PC-9 (cell line): ENCODE results near the gene STRA6. TPM values are rescaled to one million over a fixed set of nuclear protein-coding genes. Genes with fewer than 3 reads are reported as not detected.

Experiments
- BruUV-seq: library from RNA; stranded (reverse); fragments of 400-500 nt; replicated peaks from 2 replicates; lab custom pipeline; 2021; lab: Mats Ljungman, UMichigan
- CTCF ChIA-PET: fragments of 300-600 bp; sonication (Branson Sonifier 250); formaldehyde crosslinking; loops from one replicate; lab custom pipeline; 2022; ENCODE audit warnings: antibody characterized with exemption; lab: Charles Lee
- POLR2A ChIA-PET: fragments of 300-600 bp; sonication (Branson Sonifier 250); formaldehyde crosslinking; loops from one replicate; lab custom pipeline; 2022; ENCODE audit warnings: antibody characterized with exemption; ENCODE audit not compliant: unreplicated experiment; lab: Charles Lee
- DNase-seq, 2 experiments: peaks; one replicate each; pipeline versions ENCODE4 v3.0.0 to v3.0.0-alpha.2; 2015 to 2022; ENCODE audit warnings: mixed read lengths in 1 of 2
- H2AFZ ChIP-seq: fragments of 200-600 bp; sonication (generic); 2 replicates; pipeline ENCODE4 v1.8.1; 2017; ENCODE audit warnings: antibody characterized with exemption
- H3F3A ChIP-seq: fragments of 200-600 bp; sonication (generic); 2 replicates; pipeline ENCODE4 v1.8.1; 2017; ENCODE audit warnings: antibody characterized with exemption, mild to moderate bottlenecking, low read depth; ENCODE audit not compliant: insufficient read depth
- H3K27ac ChIP-seq: fragments of 200-600 bp; sonication (generic); 2 replicates; pipeline ENCODE4 v1.6.1; 2016; ENCODE audit warnings: mixed run types
- H3K27me3 ChIP-seq: fragments of 200-600 bp; sonication (generic); 2 replicates; pipeline ENCODE4 v1.6.1; 2016; ENCODE audit warnings: low read depth, mixed run types; ENCODE audit not compliant: insufficient read depth
- H3K36me3 ChIP-seq: fragments of 200-600 bp; sonication (generic); 2 replicates; pipeline ENCODE4 v1.6.1; 2016; ENCODE audit warnings: low read depth, mixed run types
- H3K4me1 ChIP-seq: fragments of 200-600 bp; sonication (generic); replicated peaks from 2 replicates; pipeline ENCODE4 v1.6.1; 2016; ENCODE audit warnings: mixed run types; ENCODE audit not compliant: insufficient read depth
- H3K4me2 ChIP-seq: fragments of 200-600 bp; sonication (generic); 2 replicates; pipeline ENCODE4 v1.6.1; 2017; ENCODE audit warnings: mixed run types
- H3K4me3 ChIP-seq: fragments of 200-600 bp; sonication (generic); 2 replicates; pipeline ENCODE4 v1.6.1; 2016; ENCODE audit warnings: mixed run types
- H3K79me2 ChIP-seq: fragments of 200-600 bp; sonication (generic); 2 replicates; pipeline ENCODE4 v1.6.1; 2017; ENCODE audit warnings: low read depth, mixed run types
- H3K9me2 ChIP-seq: fragments of 200-600 bp; sonication (generic); 2 replicates; pipeline ENCODE4 v1.8.1; 2017; ENCODE audit warnings: mild to moderate bottlenecking; ENCODE audit not compliant: insufficient read depth
- H3K9me3 ChIP-seq: fragments of 200-600 bp; sonication (generic); 2 replicates; pipeline ENCODE4 v1.8.1; 2016; ENCODE audit warnings: low read depth; ENCODE audit not compliant: insufficient read depth
- H4K20me1 ChIP-seq: fragments of 200-600 bp; sonication (generic); 2 replicates; pipeline ENCODE4 v1.8.1; 2017; ENCODE audit not compliant: insufficient read depth
- CTCF ChIP-seq: fragments of 200-600 bp; sonication (generic); conservative IDR thresholded peaks from 2 replicates; pipeline ENCODE4 v1.6.1; 2017; ENCODE audit warnings: mixed run types, antibody characterized with exemption, mild to moderate bottlenecking, moderate library complexity
- EZH2 ChIP-seq: fragments of 200-600 bp; sonication (generic); IDR thresholded peaks from 2 replicates; pipeline ENCODE4 v1.8.0; 2017; ENCODE audit warnings: antibody characterized with exemption, low read depth
- intact Hi-C: fragments of 100-400 bp; cut with micrococcal nuclease; formaldehyde crosslinking; loops from one replicate; pipeline ENCODE4 v1.10.0; 2022; ENCODE audit not compliant: unreplicated experiment
- total RNA-seq: library from RNA; stranded (reverse); gene quantifications from 2 replicates; pipeline ENCODE4 v1.2.3, GENCODE V29; 2021

Gene STRA6
- total RNA-seq, 1 experiment from 2014 or later: 64.9 TPM

DNA sequence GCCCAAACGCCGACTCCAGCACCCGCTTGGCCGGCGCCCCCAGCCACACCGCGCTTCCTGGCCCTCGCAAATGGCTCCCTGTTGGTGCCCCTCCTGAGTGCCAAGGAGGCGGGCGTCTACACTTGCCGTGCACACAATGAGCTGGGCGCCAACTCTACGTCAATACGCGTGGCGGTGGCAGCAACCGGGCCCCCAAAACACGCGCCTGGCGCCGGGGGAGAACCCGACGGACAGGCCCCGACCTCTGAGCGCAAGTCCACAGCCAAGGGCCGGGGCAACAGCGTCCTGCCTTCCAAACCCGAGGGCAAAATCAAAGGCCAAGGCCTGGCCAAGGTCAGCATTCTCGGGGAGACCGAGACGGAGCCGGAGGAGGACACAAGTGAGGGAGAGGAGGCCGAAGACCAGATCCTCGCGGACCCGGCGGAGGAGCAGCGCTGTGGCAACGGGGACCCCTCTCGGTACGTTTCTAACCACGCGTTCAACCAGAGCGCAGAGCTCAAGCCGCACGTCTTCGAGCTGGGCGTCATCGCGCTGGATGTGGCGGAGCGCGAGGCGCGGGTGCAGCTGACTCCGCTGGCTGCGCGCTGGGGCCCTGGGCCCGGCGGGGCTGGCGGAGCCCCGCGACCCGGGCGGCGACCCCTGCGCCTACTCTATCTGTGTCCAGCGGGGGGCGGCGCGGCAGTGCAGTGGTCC is 68.7 kb downstream of the STRA6 start:
- Histone ChIP-seq H3K27me3 (peaks cover 7% of the 10 kb centered on the region), H3K79me2 (no peaks in the 10 kb centered on the region), H3K4me2 (no peak overlapping the region), H3K27ac (no peak overlapping the region), H2AFZ (no peak overlapping the region), H3K4me1 (peaks cover 12% of the 10 kb centered on the region), H3K36me3 (no peaks in the 10 kb centered on the region), H3K9me3 (no peaks in the 10 kb centered on the region), H3K9me2 (no peaks in the 10 kb centered on the region), H4K20me1 (no peaks in the 10 kb centered on the region), H3F3A (peaks cover 7% of the 10 kb centered on the region; the same call in 1 of the 2 replicates), H3K4me3 (no peak overlapping the region)
- no peak for DNase-seq
- TF ChIP-seq CTCF (no peak), EZH2 (no peak)
- POLR2A ChIA-PET: no interaction called here
- BruUV-seq: no TSS peak
- intact Hi-C loops: no loop called here
- CTCF ChIA-PET: interaction anchor here (0.6 kb wide), 1 partner anchor 82 kb away, joined by 6 read pairs; no protein-coding TSS in a partner anchor

DNA sequence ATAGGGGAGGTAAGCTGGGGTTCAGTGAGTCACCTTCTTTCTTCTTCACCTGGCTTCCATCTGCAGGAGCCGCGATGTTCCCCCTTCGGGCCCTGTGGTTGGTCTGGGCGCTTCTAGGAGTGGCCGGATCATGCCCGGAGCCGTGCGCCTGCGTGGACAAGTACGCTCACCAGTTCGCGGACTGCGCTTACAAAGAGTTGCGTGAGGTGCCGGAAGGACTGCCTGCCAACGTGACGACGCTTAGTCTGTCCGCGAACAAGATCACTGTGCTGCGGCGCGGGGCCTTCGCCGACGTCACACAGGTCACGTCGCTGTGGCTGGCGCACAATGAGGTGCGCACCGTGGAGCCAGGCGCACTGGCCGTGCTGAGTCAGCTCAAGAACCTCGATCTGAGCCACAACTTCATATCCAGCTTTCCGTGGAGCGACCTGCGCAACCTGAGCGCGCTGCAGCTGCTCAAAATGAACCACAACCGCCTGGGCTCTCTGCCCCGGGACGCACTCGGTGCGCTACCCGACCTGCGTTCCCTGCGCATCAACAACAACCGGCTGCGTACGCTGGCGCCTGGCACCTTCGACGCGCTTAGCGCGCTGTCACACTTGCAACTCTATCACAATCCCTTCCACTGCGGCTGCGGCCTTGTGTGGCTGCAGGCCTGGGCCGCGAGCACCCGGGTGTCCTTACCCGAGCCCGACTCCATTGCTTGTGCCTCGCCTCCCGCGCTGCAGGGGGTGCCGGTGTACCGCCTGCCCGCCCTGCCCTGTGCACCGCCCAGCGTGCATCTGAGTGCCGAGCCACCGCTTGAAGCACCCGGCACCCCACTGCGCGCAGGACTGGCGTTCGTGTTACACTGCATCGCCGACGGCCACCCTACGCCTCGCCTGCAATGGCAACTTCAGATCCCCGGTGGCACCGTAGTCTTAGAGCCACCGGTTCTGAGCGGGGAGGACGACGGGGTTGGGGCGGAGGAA is 69.6 kb downstream of the STRA6 start:
- H3K4me1 ChIP-seq: peaks cover 17% of the 10 kb centered on the region
- intact Hi-C loops: no loop called here
- CTCF ChIA-PET: no interaction called here
- no peak overlapping the region for H2AFZ ChIP-seq
- BruUV-seq: no TSS peak
- H3K36me3 ChIP-seq: no peaks in the 10 kb centered on the region
- H3K79me2 ChIP-seq: no peaks in the 10 kb centered on the region
- no peaks in the 10 kb centered on the region for H3K9me2 ChIP-seq
- H3K27me3 ChIP-seq: peaks cover 7% of the 10 kb centered on the region
- no peaks in the 10 kb centered on the region for H3K9me3 ChIP-seq
- H3K4me3 ChIP-seq: no peak overlapping the region
- POLR2A ChIA-PET: no interaction called here
- TF ChIP-seq EZH2: no peak
- no peak for TF ChIP-seq CTCF
- no peaks in the 10 kb centered on the region for H4K20me1 ChIP-seq
- H3F3A ChIP-seq: peaks cover 7% of the 10 kb centered on the region; the same call in 1 of the 2 replicates
- H3K4me2 ChIP-seq: no peak overlapping the region
- H3K27ac ChIP-seq: no peak overlapping the region
- no peak for DNase-seq

DNA sequence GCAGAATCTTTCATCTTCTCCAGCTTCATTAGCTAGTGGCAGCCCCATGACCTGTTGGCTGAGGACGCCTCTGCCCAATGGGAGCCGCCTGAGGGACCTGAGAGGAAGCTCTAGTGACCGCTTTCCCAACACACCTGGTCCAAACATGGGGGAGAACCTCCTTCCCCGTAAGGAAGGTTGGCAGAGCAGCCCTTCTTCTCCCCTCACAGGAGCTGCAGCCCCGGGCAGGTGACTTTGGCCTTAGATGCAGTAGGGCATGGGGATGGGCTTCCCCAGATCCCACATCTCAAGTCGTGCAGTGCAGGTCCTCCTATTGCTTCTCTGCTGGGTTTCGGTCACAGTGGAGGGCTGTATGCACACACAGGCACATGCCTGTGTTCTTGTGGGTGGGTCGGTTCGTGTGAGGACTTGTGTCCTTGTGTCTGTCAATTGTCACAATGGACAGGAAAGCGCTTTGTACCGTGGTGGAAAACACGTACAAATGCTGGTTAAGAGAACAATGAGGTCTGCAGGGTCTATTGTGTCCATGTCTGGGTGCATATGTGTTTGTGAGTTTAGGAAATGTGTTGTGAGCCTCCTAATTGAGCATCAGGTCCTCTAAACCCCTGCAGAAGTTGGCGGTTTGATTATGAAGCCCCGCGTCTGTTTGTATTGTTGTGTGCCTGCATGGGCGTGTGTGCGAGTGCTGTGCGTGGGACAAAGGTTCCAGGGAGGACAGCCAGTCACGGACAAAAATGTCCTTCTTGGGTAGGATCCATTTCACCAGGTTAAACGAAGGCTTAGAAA is 70.8 kb downstream of the STRA6 start:
- H3K27me3 ChIP-seq: peaks cover 7% of the 10 kb centered on the region
- H3K9me2 ChIP-seq: no peaks in the 10 kb centered on the region
- no peak for DNase-seq
- intact Hi-C loops: no loop called here
- no peak overlapping the region for H2AFZ ChIP-seq
- H3K36me3 ChIP-seq: no peaks in the 10 kb centered on the region
- TF ChIP-seq EZH2 (no peak), CTCF (no peak)
- H3K4me2 ChIP-seq: no peak overlapping the region
- no peaks in the 10 kb centered on the region for H4K20me1 ChIP-seq
- H3K9me3 ChIP-seq: no peaks in the 10 kb centered on the region
- ChIA-PET CTCF (no interaction called here), POLR2A (no interaction called here)
- no TSS peak for BruUV-seq
- H3F3A ChIP-seq: peaks cover 7% of the 10 kb centered on the region; the same call in 1 of the 2 replicates
- no peaks in the 10 kb centered on the region for H3K79me2 ChIP-seq
- H3K27ac ChIP-seq: no peak overlapping the region
- H3K4me1 ChIP-seq: peaks cover 15% of the 10 kb centered on the region
- no peak overlapping the region for H3K4me3 ChIP-seq
